PFSK-1 (cell line): Measurements from ENCODE around the gene HCFC1.

Experiments
- SIN3A ChIP-seq: IDR thresholded peaks from 2 replicates; pipeline ENCODE4 v1.6.1; 2012; ENCODE audit warnings: mild to moderate bottlenecking, low read length, moderate library complexity, borderline replicate concordance; ENCODE audit not compliant: insufficient read depth
- TAF1 ChIP-seq: IDR thresholded peaks from 2 replicates; pipeline ENCODE4 v1.6.1; 2012; ENCODE audit warnings: low read length, control low read depth, borderline replicate concordance; ENCODE audit not compliant: insufficient read depth
- TF ChIP-seq, protein P1 (sequence below), 2 experiments: IDR thresholded peaks; 2 replicates each; pipeline versions ENCODE4 v1.6.1 to v1.8.0; 2011 to 2012; ENCODE audit warnings: low read depth in 2 of 2, low read length in 2 of 2, control low read depth in 1 of 2, inconsistent platforms in 1 of 2, mild to moderate bottlenecking in 1 of 2, moderate library complexity in 1 of 2; ENCODE audit not compliant: insufficient read depth in 1 of 2

DNA sequence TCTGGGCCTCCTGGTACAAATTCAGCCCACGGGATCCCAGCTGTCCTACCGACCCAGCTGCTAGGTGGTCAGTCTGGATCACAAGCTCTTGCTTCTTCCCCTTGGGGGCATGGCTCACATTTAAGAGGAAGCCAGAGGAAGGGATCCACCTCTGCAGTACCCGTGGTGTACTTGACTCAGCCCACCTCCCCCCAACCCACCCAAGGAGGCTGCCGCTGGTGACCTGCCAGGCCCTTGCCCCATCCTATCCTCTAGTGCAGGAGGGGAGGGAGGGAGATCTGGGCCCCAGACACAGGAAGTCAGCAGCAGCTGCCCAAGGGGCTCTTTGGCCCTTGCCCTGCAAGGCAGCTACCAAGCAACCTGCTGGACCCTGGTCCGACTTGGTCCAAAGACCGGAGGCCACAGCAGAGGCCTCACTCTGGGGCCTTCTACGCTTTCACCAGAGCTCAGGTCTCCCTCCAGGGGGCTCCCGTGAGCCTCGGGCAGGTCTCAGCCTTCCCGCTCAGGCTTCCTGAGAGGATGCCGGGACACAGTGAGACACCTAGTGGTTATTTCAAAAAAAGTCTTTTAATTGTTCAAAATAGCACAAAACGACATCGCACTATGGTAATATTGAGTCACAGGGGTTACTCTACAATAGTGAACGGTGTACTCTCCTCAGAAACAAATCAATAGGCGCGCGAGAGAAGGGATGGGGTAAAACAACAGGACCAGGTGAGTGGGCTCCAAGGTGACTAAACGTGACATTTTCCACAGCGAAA is 24.4 kb downstream of the HCFC1 start:
- TF ChIP-seq, protein P1, sequence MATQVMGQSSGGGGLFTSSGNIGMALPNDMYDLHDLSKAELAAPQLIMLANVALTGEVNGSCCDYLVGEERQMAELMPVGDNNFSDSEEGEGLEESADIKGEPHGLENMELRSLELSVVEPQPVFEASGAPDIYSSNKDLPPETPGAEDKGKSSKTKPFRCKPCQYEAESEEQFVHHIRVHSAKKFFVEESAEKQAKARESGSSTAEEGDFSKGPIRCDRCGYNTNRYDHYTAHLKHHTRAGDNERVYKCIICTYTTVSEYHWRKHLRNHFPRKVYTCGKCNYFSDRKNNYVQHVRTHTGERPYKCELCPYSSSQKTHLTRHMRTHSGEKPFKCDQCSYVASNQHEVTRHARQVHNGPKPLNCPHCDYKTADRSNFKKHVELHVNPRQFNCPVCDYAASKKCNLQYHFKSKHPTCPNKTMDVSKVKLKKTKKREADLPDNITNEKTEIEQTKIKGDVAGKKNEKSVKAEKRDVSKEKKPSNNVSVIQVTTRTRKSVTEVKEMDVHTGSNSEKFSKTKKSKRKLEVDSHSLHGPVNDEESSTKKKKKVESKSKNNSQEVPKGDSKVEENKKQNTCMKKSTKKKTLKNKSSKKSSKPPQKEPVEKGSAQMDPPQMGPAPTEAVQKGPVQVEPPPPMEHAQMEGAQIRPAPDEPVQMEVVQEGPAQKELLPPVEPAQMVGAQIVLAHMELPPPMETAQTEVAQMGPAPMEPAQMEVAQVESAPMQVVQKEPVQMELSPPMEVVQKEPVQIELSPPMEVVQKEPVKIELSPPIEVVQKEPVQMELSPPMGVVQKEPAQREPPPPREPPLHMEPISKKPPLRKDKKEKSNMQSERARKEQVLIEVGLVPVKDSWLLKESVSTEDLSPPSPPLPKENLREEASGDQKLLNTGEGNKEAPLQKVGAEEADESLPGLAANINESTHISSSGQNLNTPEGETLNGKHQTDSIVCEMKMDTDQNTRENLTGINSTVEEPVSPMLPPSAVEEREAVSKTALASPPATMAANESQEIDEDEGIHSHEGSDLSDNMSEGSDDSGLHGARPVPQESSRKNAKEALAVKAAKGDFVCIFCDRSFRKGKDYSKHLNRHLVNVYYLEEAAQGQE (IDR thresholded peaks at IDR 0.05; ENCODE audit: insufficient read depth in 1 of 2, low read depth in 2 of 2, low read length in 2 of 2), result no peak
- TF ChIP-seq TAF1 (no peak), SIN3A (no peak)
